HEK293T (cell line): ENCODE results near the gene LGALS14.

Experiments
- CTCF ChIA-PET: fragments of 350-600 bp; formaldehyde crosslinking; extraction: SDS; loops from one replicate; lab custom pipeline; 2021; ENCODE audit warnings: antibody characterized with exemption, inconsistent platforms; lab: Yijun Ruan, JAX
- POLR2A ChIA-PET: fragments of 350-600 bp; formaldehyde crosslinking; extraction: SDS; loops from one replicate; lab custom pipeline; 2020; ENCODE audit warnings: antibody characterized with exemption, inconsistent platforms; lab: Yijun Ruan, JAX
- DNase-seq: peaks from one replicate; pipeline ENCODE4 v3.0.0; 2012; ENCODE audit warnings: mixed read lengths; ENCODE audit errors: extremely low spot score
- ARNT ChIP-seq: fragments of 450-650 bp; IDR thresholded peaks from 2 replicates; pipeline ENCODE4 v1.6.1; 2017; ENCODE audit warnings: mild to moderate bottlenecking
- BHLHE40 ChIP-seq: fragments of 450-650 bp; IDR thresholded peaks from 2 replicates; pipeline ENCODE4 v1.6.1; 2016; ENCODE audit warnings: mild to moderate bottlenecking, moderate library complexity, borderline replicate concordance
- CTBP1 ChIP-seq: fragments of 450-650 bp; IDR thresholded peaks from 2 replicates; pipeline ENCODE4 v1.6.1; 2016; ENCODE audit warnings: borderline replicate concordance
- ELF4 ChIP-seq: fragments of 450-650 bp; IDR thresholded peaks from 2 replicates; pipeline ENCODE4 v1.6.1; 2017; ENCODE audit warnings: antibody characterized with exemption
- FOXA1 ChIP-seq: fragments of 450-650 bp; IDR thresholded peaks from 2 replicates; pipeline ENCODE4 v1.6.1; 2016; ENCODE audit warnings: mild to moderate bottlenecking
- FOXK2 ChIP-seq: fragments of 450-650 bp; IDR thresholded peaks from 2 replicates; pipeline ENCODE4 v1.6.1; 2016; ENCODE audit warnings: mild to moderate bottlenecking
- FOXM1 ChIP-seq: fragments of 450-650 bp; IDR thresholded peaks from 2 replicates; pipeline ENCODE4 v1.6.1; 2017; ENCODE audit warnings: mild to moderate bottlenecking, borderline replicate concordance
- HDGF ChIP-seq: fragments of 450-650 bp; IDR thresholded peaks from 2 replicates; pipeline ENCODE4 v1.6.1; 2017; ENCODE audit warnings: antibody characterized with exemption, borderline replicate concordance
- L3MBTL2 ChIP-seq: fragments of 450-650 bp; conservative IDR thresholded peaks from 2 replicates; pipeline ENCODE4 v1.6.1; 2016; ENCODE audit warnings: mild to moderate bottlenecking
- LEF1 ChIP-seq: fragments of 450-650 bp; IDR thresholded peaks from 2 replicates; pipeline ENCODE4 v1.6.1; 2017; ENCODE audit warnings: mild to moderate bottlenecking, borderline replicate concordance
- NFRKB ChIP-seq: fragments of 450-650 bp; IDR thresholded peaks from 2 replicates; pipeline ENCODE4 v1.6.1; 2016; ENCODE audit warnings: mild to moderate bottlenecking, moderate library complexity
- PKNOX1 ChIP-seq: fragments of 450-650 bp; IDR thresholded peaks from 2 replicates; pipeline ENCODE4 v1.6.1; 2016
- SP1 ChIP-seq: fragments of 450-650 bp; IDR thresholded peaks from 2 replicates; pipeline ENCODE4 v1.6.1; 2017
- SUZ12 ChIP-seq: fragments of 450-650 bp; IDR thresholded peaks from 2 replicates; pipeline ENCODE4 v1.6.1; 2016; ENCODE audit warnings: mild to moderate bottlenecking
- TARDBP ChIP-seq: fragments of 450-650 bp; IDR thresholded peaks from 2 replicates; pipeline ENCODE4 v1.6.1; 2016
- ZNF384 ChIP-seq: fragments of 450-650 bp; IDR thresholded peaks from 2 replicates; pipeline ENCODE4 v1.6.1; 2016

The LGALS14 gene

GRCh38 chr19:39752390-39752789, 48.1 kb downstream of the LGALS14 start:
- CTCF ChIA-PET: no interaction called here
- TF ChIP-seq SUZ12 (no peak), TARDBP (no peak), PKNOX1 (no peak), HDGF (no peak), CTBP1 (no peak), BHLHE40 (no peak), FOXM1 (no peak), ARNT (no peak), FOXK2 (no peak), LEF1 (no peak), L3MBTL2 (no peak), ELF4 (no peak), SP1 (no peak), ZNF384 (no peak), NFRKB (no peak)
- DNase-seq: no peak
- POLR2A ChIA-PET: no interaction called here

- CTCF ChIA-PET: no interaction called here
- DNase-seq: no peak
- TF ChIP-seq L3MBTL2 (no peak), SUZ12 (no peak), FOXA1 (no peak), LEF1 (no peak), FOXK2 (no peak), TARDBP (no peak), SP1 (no peak), ELF4 (no peak), ARNT (no peak), FOXM1 (no peak), PKNOX1 (no peak)
- POLR2A ChIA-PET: no interaction called here
Observed at GRCh38 chr19:39752795-39753194, 48.5 kb downstream of the LGALS14 start.

GRCh38 chr19:39754544-39754943, 50.3 kb downstream of the LGALS14 start:
- TF ChIP-seq ZNF384: no peak
- TF ChIP-seq PKNOX1: no peak
- no peak for TF ChIP-seq ARNT
- TF ChIP-seq NFRKB: no peak
- no peak for TF ChIP-seq FOXM1
- no peak for TF ChIP-seq FOXA1
- TF ChIP-seq L3MBTL2: no peak
- TF ChIP-seq SUZ12: no peak
- TF ChIP-seq ELF4: no peak
- no peak for TF ChIP-seq HDGF
- no peak for TF ChIP-seq SP1
- no peak for TF ChIP-seq CTBP1
- TF ChIP-seq BHLHE40: no peak
- no peak for TF ChIP-seq TARDBP
- no peak for TF ChIP-seq LEF1
- TF ChIP-seq FOXK2: no peak
- no peak for DNase-seq
- ChIA-PET POLR2A (no interaction called here), CTCF (no interaction called here)

- no peak for DNase-seq
- no peak for TF ChIP-seq FOXM1
- ChIA-PET CTCF (no interaction called here), POLR2A (no interaction called here)
Observed at GRCh38 chr19:39754971-39755370, 50.7 kb downstream of the LGALS14 start.
